Measurements from ENCODE around the gene DMD. TPM values are rescaled to one million over a fixed set of nuclear protein-coding genes. Genes with fewer than 3 reads are reported as not detected.

The DMD gene
- polyA plus RNA-seq, 3 donors, result 0.23 TPM; not detected in 2

- Mint-ChIP-seq H3K4me1 (no peaks in the 10 kb centered on the region), H3K27me3 (ENCODE audit: low read depth in 3 of 3) (peaks cover 0 to 2% (median 0%) of the 10 kb centered on the region in 3 donors), H3K36me3 (no peaks in the 10 kb centered on the region), H3K4me3 (no peak overlapping the region), H3K27ac (no peak overlapping the region), H3K9me3 (peaks cover 0 to 2% (median 0%) of the 10 kb centered on the region in 7 donors)
- Histone ChIP-seq H3K27ac (ENCODE audit: low read depth in 1 of 2, low read length in 2 of 2) (no peak overlapping the region), H3K4me3 (replicated peaks in 1 of 3; ENCODE audit: low read depth in 2 of 3, low read length in 3 of 3) (no peak overlapping the region), H3K27me3 (ENCODE audit: control insufficient read depth in 2 of 2, insufficient read depth in 2 of 2, low read length in 2 of 2) (no peaks in the 10 kb centered on the region), H2AFZ (ENCODE audit: insufficient read depth, low read depth, low read length, poor library complexity, severe bottlenecking) (no peak overlapping the region), H3K9me3 (replicated peaks in 1 of 2; ENCODE audit: control insufficient read depth in 1 of 2, insufficient read depth in 1 of 2, low read length in 2 of 2) (no peaks in the 10 kb centered on the region), H3K79me2 (ENCODE audit: insufficient read depth, low read length) (no peaks in the 10 kb centered on the region), H3K4me1 (ENCODE audit: control insufficient read depth in 1 of 2, insufficient read depth in 2 of 2, low read length in 2 of 2) (no peaks in the 10 kb centered on the region), H3K9ac (ENCODE audit: insufficient read depth, low read length, poor library complexity, severe bottlenecking) (no peak overlapping the region), H4K20me1 (ENCODE audit: insufficient read depth, low read length) (no peaks in the 10 kb centered on the region), H3K36me3 (replicated peaks in 1 of 2; ENCODE audit: control insufficient read depth in 1 of 2, insufficient read depth in 2 of 2, low read length in 2 of 2) (no peaks in the 10 kb centered on the region), H3K4me2 (replicated peaks; ENCODE audit: extremely low read depth, low read length, poor library complexity, severe bottlenecking) (no peak overlapping the region)
- TF ChIP-seq CTCF (IDR thresholded peaks at IDR 0.05), result no peak
- DNase-seq, result no peak
- intact Hi-C loops (cut with micrococcal nuclease), result no loop called here
- WGBS (ENCODE audit: insufficient coverage), result no CpG with 5 or more reads among the region's 5 CpGs
Measured at GRCh38 chrX:33160273-33160672, 51.1 kb downstream of the DMD start.

- Histone ChIP-seq H3K27me3 (ENCODE audit: control insufficient read depth in 2 of 2, insufficient read depth in 2 of 2, low read length in 2 of 2) (no peaks in the 10 kb centered on the region), H3K9me3 (replicated peaks in 1 of 2; ENCODE audit: control insufficient read depth in 1 of 2, insufficient read depth in 1 of 2, low read length in 2 of 2) (no peaks in the 10 kb centered on the region), H4K20me1 (ENCODE audit: insufficient read depth, low read length) (no peaks in the 10 kb centered on the region), H2AFZ (ENCODE audit: insufficient read depth, low read depth, low read length, poor library complexity, severe bottlenecking) (no peak overlapping the region), H3K27ac (ENCODE audit: low read depth in 1 of 2, low read length in 2 of 2) (no peak overlapping the region), H3K36me3 (replicated peaks in 1 of 2; ENCODE audit: control insufficient read depth in 1 of 2, insufficient read depth in 2 of 2, low read length in 2 of 2) (no peaks in the 10 kb centered on the region), H3K9ac (ENCODE audit: insufficient read depth, low read length, poor library complexity, severe bottlenecking) (no peak overlapping the region), H3K4me2 (replicated peaks; ENCODE audit: extremely low read depth, low read length, poor library complexity, severe bottlenecking) (no peak overlapping the region), H3K4me1 (ENCODE audit: control insufficient read depth in 1 of 2, insufficient read depth in 2 of 2, low read length in 2 of 2) (no peaks in the 10 kb centered on the region), H3K79me2 (ENCODE audit: insufficient read depth, low read length) (no peaks in the 10 kb centered on the region), H3K4me3 (replicated peaks in 1 of 3; ENCODE audit: low read depth in 2 of 3, low read length in 3 of 3) (no peak overlapping the region)
- H3K4me1 Mint-ChIP-seq, result no peaks in the 10 kb centered on the region
- DNase-seq, result no peak
- H3K9me3 Mint-ChIP-seq, result no peaks in the 10 kb centered on the region
- intact Hi-C loops (cut with micrococcal nuclease), result no loop called here
- no peak for TF ChIP-seq CTCF (IDR thresholded peaks at IDR 0.05)
- H3K27ac Mint-ChIP-seq, result no peak overlapping the region
- H3K27me3 Mint-ChIP-seq (ENCODE audit: low read depth in 3 of 3), result no peaks in the 10 kb centered on the region
- no peak overlapping the region for H3K4me3 Mint-ChIP-seq
- WGBS (ENCODE audit: insufficient coverage), result no CpG with 5 or more reads among the region's 2 CpGs
- no peaks in the 10 kb centered on the region for H3K36me3 Mint-ChIP-seq
Measured at GRCh38 chrX:33156152-33156726, 55.1 kb downstream of the DMD start.

All from CD14-positive monocyte (primary cell).